ENCODE data around the gene UBA6. TPM values are rescaled to one million over a fixed set of nuclear protein-coding genes. Genes with fewer than 3 reads are reported as not detected.

Gene UBA6
- total and polyA plus RNA-seq, 8 donors: 2.0 to 253 (median 11.7) TPM

DNA sequence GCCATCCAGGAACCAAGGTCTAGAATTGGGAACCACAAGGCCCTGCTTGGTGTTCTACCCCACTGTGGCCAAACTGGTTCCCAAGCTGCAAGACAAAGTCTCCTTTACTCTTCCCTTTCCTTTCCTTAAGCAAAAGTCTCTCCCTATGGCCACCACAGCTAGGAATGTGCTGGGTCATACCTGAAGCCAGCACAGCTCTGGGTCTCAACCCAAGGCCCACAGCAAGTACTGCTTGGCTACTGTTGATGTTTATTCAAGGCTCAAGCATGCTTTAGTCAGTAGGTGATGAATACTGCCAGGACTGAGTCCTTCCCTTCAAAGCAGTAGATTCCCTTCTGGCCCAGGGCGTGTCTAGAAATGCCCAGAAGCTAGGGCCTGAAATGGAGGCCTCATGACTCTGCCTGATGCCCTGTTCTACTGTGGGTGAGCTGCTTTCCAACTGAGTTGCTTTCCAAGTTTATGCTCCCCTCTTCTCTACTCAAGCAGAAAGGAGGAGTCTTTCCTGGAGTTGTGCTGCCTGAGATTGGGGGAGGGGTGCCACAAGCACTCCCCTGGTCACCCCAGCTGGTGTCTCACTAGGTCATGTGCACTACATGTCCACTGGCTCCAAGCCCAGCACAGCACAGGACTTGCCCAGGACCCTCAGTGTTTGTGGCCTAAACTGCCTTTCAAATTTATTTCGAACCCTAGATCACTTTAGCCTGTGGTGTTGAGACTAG is 97.5 kb downstream of the UBA6 start:
- WGBS, 5 donors: 84 to 96% (median 94%) methylated on average over 2 of the region's 2 CpGs
- no peaks in the 10 kb centered on the region for H3K4me1 ChIP-seq

DNA sequence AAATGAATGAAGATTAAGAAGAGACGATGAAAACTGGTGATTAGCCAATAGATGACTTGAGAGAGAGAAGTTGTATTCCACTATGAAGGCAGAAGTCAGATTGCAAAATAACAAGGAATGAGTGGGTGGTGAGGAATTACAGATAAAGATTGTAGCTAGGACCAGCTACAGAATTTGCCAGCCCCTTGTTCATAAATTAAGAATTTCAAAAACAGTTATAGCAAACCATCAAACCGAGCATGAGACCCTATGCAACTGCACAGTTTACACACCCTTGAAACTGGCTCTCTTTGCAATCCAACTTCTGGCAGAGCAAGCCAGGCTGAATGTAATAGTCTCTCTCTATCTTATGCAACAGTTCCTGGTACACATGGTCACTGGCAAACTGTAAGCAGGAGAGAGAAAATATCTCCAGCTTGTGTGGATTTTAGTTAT is 107.2 kb downstream of the UBA6 start:
- TF ChIP-seq POLR2A (IDR thresholded peaks at IDR 0.05) (no peak), POLR2AphosphoS5 (IDR thresholded peaks at IDR 0.05) (no peak), EP300 (IDR thresholded peaks at IDR 0.05) (no peak)
- TF ChIP-seq, protein P1, sequence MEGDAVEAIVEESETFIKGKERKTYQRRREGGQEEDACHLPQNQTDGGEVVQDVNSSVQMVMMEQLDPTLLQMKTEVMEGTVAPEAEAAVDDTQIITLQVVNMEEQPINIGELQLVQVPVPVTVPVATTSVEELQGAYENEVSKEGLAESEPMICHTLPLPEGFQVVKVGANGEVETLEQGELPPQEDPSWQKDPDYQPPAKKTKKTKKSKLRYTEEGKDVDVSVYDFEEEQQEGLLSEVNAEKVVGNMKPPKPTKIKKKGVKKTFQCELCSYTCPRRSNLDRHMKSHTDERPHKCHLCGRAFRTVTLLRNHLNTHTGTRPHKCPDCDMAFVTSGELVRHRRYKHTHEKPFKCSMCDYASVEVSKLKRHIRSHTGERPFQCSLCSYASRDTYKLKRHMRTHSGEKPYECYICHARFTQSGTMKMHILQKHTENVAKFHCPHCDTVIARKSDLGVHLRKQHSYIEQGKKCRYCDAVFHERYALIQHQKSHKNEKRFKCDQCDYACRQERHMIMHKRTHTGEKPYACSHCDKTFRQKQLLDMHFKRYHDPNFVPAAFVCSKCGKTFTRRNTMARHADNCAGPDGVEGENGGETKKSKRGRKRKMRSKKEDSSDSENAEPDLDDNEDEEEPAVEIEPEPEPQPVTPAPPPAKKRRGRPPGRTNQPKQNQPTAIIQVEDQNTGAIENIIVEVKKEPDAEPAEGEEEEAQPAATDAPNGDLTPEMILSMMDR (IDR thresholded peaks at IDR 0.05): no peak
- DNase-seq: no peak
- no peaks in the 10 kb centered on the region for H3K9me3 ChIP-seq
- H3K27me3 ChIP-seq: no peaks in the 10 kb centered on the region
- H3K27ac ChIP-seq: no peak overlapping the region
- WGBS, 5 donors: 51 to 62% (median 54%) methylated on average over 2 of the region's 2 CpGs
- no peak overlapping the region for H3K4me3 ChIP-seq
- H3K4me1 ChIP-seq: no peaks in the 10 kb centered on the region
- H3K36me3 ChIP-seq: no peaks in the 10 kb centered on the region
- intact Hi-C loops (cut with DNase I; ENCODE audit: low total_unique reads): no loop called here

More for the DNA sequence above, 97.5 kb downstream of the UBA6 start:
- H3K4me3 ChIP-seq: no peak overlapping the region
- no peak for DNase-seq
- intact Hi-C loops (cut with DNase I; ENCODE audit: low total_unique reads): no loop called here
- H3K9me3 ChIP-seq: no peaks in the 10 kb centered on the region
- H3K36me3 ChIP-seq: no peaks in the 10 kb centered on the region
- no peaks in the 10 kb centered on the region for H3K27me3 ChIP-seq
- H3K27ac ChIP-seq: no peak overlapping the region
- TF ChIP-seq EP300 (IDR thresholded peaks at IDR 0.05) (no peak), POLR2A (IDR thresholded peaks at IDR 0.05) (no peak), POLR2AphosphoS5 (IDR thresholded peaks at IDR 0.05) (no peak)
- TF ChIP-seq, protein P1 (IDR thresholded peaks at IDR 0.05): no peak

DNA sequence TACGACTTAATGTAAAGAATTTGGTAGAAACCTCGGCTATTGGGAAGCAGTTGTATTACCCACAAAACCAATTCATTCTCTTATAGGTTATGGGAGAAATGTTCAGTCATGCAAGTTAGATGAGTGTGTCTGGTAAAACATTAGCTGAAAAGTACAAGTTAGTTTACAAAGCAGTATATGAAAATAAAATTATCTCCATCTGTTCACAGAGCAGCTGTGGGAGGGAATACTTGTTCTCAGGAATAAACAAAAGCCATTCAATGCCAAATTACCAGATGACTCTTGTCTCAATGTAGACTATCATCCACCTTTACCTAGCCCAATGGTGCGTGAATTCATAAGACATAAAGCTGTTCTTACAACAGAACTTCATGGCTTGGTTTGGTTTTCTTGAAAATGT is 113.8 kb downstream of the UBA6 start:
- H3K4me3 ChIP-seq: no peak overlapping the region
- intact Hi-C loops (cut with DNase I; ENCODE audit: low total_unique reads): no loop called here

DNA sequence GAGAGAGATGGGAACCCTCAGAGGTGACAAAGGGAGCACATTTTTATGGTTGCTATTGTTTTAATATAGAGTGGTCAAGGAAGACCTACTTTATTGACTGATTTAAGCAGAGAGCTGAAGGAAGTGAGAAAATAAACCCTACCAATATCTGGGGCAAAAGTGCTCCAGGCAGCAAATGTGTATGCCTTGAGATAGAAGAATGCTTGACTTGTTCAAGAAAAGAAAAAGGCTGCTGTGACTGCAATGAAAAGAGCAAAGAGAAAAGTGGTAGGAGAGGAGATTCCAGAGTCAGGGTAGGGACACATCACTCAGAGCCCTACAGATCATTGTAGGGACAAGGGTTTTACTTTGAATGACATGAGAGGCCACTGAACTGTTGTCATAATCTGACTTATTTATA is 116.5 kb downstream of the UBA6 start:
- no peak for TF ChIP-seq EP300 (IDR thresholded peaks at IDR 0.05)
- intact Hi-C loops (cut with DNase I; ENCODE audit: low total_unique reads): no loop called here

More for the DNA sequence above, 113.8 kb downstream of the UBA6 start:
- 84 to 92% (median 88%) methylated on average over 3 of the region's 3 CpGs for WGBS, 5 donors
- TF ChIP-seq POLR2A (IDR thresholded peaks at IDR 0.05): no peak
- TF ChIP-seq POLR2AphosphoS5 (IDR thresholded peaks at IDR 0.05): no peak
- TF ChIP-seq EP300 (IDR thresholded peaks at IDR 0.05): no peak
- TF ChIP-seq, protein P1 (IDR thresholded peaks at IDR 0.05): no peak
- Histone ChIP-seq H3K27ac (no peak overlapping the region), H3K36me3 (no peaks in the 10 kb centered on the region), H3K4me1 (no peaks in the 10 kb centered on the region), H3K9me3 (no peaks in the 10 kb centered on the region), H3K27me3 (no peaks in the 10 kb centered on the region)
- no peak for DNase-seq

DNA sequence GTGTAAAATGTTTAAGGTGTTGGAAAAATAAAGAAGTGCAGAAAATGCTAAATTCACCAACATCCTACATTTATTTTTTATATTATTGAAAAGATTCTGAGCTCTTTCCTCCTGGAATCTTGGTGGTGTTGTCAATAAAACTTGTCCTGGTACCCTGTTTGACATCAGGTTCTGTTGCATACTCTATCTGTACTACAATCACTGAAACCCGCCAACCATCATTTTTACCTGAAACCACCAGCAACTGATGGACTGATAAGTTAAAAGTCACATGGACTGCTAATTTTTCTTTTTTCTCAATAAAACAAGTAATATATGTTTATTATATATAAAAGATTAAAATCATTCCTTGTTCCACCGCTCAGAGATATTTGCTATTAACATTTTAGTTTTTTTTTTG is 119.0 kb downstream of the UBA6 start:
- WGBS, 5 donors: 41 to 93% (median 47%) methylated on average over 2 of the region's 2 CpGs
- no peak for TF ChIP-seq EP300 (IDR thresholded peaks at IDR 0.05)
- no peak for TF ChIP-seq POLR2A (IDR thresholded peaks at IDR 0.05)
- no peak for TF ChIP-seq POLR2AphosphoS5 (IDR thresholded peaks at IDR 0.05)
- TF ChIP-seq, protein P1 (IDR thresholded peaks at IDR 0.05): no peak
- H3K36me3 ChIP-seq: no peaks in the 10 kb centered on the region
- H3K27me3 ChIP-seq: no peaks in the 10 kb centered on the region
- H3K4me3 ChIP-seq: no peak overlapping the region
- H3K27ac ChIP-seq: no peak overlapping the region
- H3K9me3 ChIP-seq: no peaks in the 10 kb centered on the region
- intact Hi-C loops (cut with DNase I; ENCODE audit: low total_unique reads): no loop called here
- no peaks in the 10 kb centered on the region for H3K4me1 ChIP-seq
- DNase-seq: no peak

More for the DNA sequence above, 116.5 kb downstream of the UBA6 start:
- DNase-seq: no peak
- Histone ChIP-seq H3K27me3 (no peaks in the 10 kb centered on the region), H3K36me3 (no peaks in the 10 kb centered on the region), H3K4me3 (no peak overlapping the region), H3K9me3 (no peaks in the 10 kb centered on the region), H3K4me1 (no peaks in the 10 kb centered on the region), H3K27ac (no peak overlapping the region)
